Liver (tissue), 9 donors: ENCODE data around the gene LMNB1. TPM values are rescaled to one million over a fixed set of nuclear protein-coding genes. Genes with fewer than 3 reads are reported as not detected.
A peak's percentile ranks its signal among the peaks of the same experiment; 100 is the strongest.
"Not testable (repeated sequence)": the region's sequence is repeated elsewhere in the genome, so short reads cannot be mapped to it uniquely, and the experiment has no call there.

Experiments
- DNase-seq: peaks from one replicate; pipeline ENCODE4 v3.0.0-alpha.2; 2017; ENCODE audit warnings: low spot score
- H3K27ac ChIP-seq, 2 donors: one replicate each; pipeline ENCODE4 v1.7.0; 2013; ENCODE audit warnings: inconsistent platforms in 2 of 2, low read length in 2 of 2, control low read depth in 1 of 2, low read depth in 1 of 2, mild to moderate bottlenecking in 1 of 2
- H3K27me3 ChIP-seq, 4 donors: one replicate each; pipeline versions ENCODE4 v1.6.1 to v1.7.0; 2013; ENCODE audit warnings: low read length in 3 of 4, inconsistent platforms in 1 of 4, mild to moderate bottlenecking in 1 of 4, moderate library complexity in 1 of 4; ENCODE audit not compliant: control insufficient read depth in 4 of 4, insufficient read depth in 4 of 4
- H3K36me3 ChIP-seq, 4 donors: one replicate each; pipeline versions ENCODE4 v1.6.1 to v1.7.0; 2013; ENCODE audit warnings: low read length in 3 of 4, mild to moderate bottlenecking in 3 of 4, low read depth in 1 of 4, moderate library complexity in 1 of 4; ENCODE audit not compliant: control insufficient read depth in 4 of 4, insufficient read depth in 3 of 4
- H3K4me1 ChIP-seq, 4 donors: one replicate each; pipeline versions ENCODE4 v1.6.1 to v1.7.0; 2013; ENCODE audit warnings: low read length in 3 of 4, mild to moderate bottlenecking in 3 of 4, moderate library complexity in 1 of 4; ENCODE audit not compliant: control insufficient read depth in 4 of 4, insufficient read depth in 4 of 4
- H3K4me3 ChIP-seq, 3 donors: one replicate each; pipeline versions ENCODE4 v1.6.1 to v1.7.0; 2013; ENCODE audit warnings: low read length in 3 of 3, control low read depth in 1 of 3, low read depth in 1 of 3, mild to moderate bottlenecking in 1 of 3
- H3K9ac ChIP-seq, 2 donors: one replicate each; pipeline ENCODE4 v1.7.0; 2013; ENCODE audit warnings: low read length in 2 of 2, mild to moderate bottlenecking in 2 of 2, moderate library complexity in 2 of 2, control low read depth in 1 of 2, low read depth in 1 of 2
- H3K9me3 ChIP-seq, 4 donors: one replicate each; pipeline versions ENCODE4 v1.6.1 to v1.7.0; 2013; ENCODE audit warnings: low read length in 3 of 4; ENCODE audit not compliant: control insufficient read depth in 4 of 4
- EGR1 ChIP-seq, 2 donors: IDR thresholded peaks; 2 replicates each; pipeline ENCODE4 v1.6.1; 2016 to 2018; ENCODE audit warnings: antibody characterized with exemption in 2 of 2, low read depth in 2 of 2
- FOXA1 ChIP-seq: IDR thresholded peaks from 2 replicates; pipeline ENCODE4 v1.6.1; 2016; ENCODE audit warnings: antibody characterized with exemption
- GABPA ChIP-seq, 2 donors: IDR thresholded peaks in 1 of 2; conservative IDR thresholded peaks in 1 of 2; 2 replicates each; pipeline ENCODE4 v1.6.1; 2016; ENCODE audit warnings: antibody characterized with exemption in 2 of 2, mild to moderate bottlenecking in 1 of 2, moderate library complexity in 1 of 2
- NR2F2 ChIP-seq: IDR thresholded peaks from 2 replicates; pipeline ENCODE4 v1.6.1; 2016; ENCODE audit warnings: antibody characterized with exemption
- RAD21 ChIP-seq, 2 donors: IDR thresholded peaks; 2 replicates each; pipeline ENCODE4 v1.6.1; 2016; ENCODE audit warnings: antibody characterized with exemption in 2 of 2, mild to moderate bottlenecking in 2 of 2
- TAF1 ChIP-seq: conservative IDR thresholded peaks from 2 replicates; pipeline ENCODE4 v1.6.1; 2016; ENCODE audit warnings: antibody characterized with exemption, mild to moderate bottlenecking
- YY1 ChIP-seq: IDR thresholded peaks from 2 replicates; pipeline ENCODE4 v1.6.1; 2016; ENCODE audit warnings: antibody characterized with exemption, mild to moderate bottlenecking
- WGBS: extraction: QIAGEN DNeasy Blood & Tissue Kit; methylation state at CpG from one replicate; pipeline ENCODE4 v1.1.7; 2013; 5-methylcytosine and 5-hydroxymethylcytosine counted together
- polyA plus RNA-seq, 2 donors: library from polyadenylated mRNA; stranded (reverse) in 1 of 2; unstranded in 1 of 2; fragments of 200-250 nt in 1 of 2; fragments of >200 nt in 1 of 2; fragmentation: Nextera tagmentation in 1 of 2; extraction: Ambion mirVana in 1 of 2; gene quantifications; one replicate each; pipeline versions ENCODE4 v1.2.1 to v1.2.3, GENCODE V29; 2013 to 2015
- total RNA-seq, 2 donors: library from RNA; depleted of rRNA; stranded (reverse); fragments of >200 nt; gene quantifications; one replicate each; pipeline ENCODE4 v1.2.3, GENCODE V29; 2014
- TF ChIP-seq, protein P1 (sequence below): IDR thresholded peaks from 2 replicates; pipeline ENCODE4 v1.6.1; 2016; ENCODE audit warnings: antibody characterized with exemption, mild to moderate bottlenecking
- TF ChIP-seq, protein P2 (sequence below): fragments of 150-350 bp; IDR thresholded peaks from 2 replicates; pipeline ENCODE4 v1.5.1; 2017; ENCODE audit warnings: improper control_type of control experiment, low read depth, low read length; ENCODE audit not compliant: missing input control
- TF ChIP-seq, protein P3 (sequence below): IDR thresholded peaks from 2 replicates; pipeline ENCODE4 v1.6.1; 2016; ENCODE audit warnings: antibody characterized with exemption
- donor health status: healthy.
- donor health status: healthy.
- donor health status: healthy.
- donor health status: healthy.
- donor health status: healthy.

LMNB1 gene
- total and polyA plus RNA-seq, 4 donors: 0.57 to 45.7 (median 5.6) TPM

DNA sequence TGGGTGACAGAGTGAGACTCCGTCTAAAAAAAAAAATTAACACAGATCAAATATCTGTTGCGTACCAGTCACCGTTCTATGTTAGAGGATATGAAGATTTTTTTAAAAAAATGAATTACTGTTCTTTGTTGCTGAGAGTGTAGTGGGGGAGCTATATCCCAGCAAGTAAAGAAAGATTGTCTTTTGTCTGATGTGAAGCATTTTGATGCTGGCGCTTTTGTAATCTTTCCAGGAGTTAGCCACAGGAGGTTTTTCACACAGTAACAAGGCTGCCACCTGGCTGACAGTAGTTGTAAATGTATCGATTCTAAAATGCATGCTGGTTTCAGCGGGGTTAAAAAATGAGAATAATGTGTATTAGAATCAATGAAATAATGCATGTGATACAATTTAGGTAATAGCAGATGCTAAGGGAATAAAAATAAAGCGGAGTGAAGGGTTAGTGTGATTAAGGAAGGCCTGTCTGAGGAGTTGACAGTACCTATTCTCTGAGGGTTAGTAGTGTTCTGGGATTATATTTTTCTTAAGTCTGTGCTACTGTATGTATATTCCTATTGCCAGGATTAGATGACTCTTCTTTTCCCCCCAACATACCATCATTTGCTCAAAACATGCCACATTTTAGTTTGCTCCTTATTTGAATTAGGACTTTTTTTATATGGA is 3.4 kb downstream of the LMNB1 start (continued):
- TF ChIP-seq, protein P1, sequence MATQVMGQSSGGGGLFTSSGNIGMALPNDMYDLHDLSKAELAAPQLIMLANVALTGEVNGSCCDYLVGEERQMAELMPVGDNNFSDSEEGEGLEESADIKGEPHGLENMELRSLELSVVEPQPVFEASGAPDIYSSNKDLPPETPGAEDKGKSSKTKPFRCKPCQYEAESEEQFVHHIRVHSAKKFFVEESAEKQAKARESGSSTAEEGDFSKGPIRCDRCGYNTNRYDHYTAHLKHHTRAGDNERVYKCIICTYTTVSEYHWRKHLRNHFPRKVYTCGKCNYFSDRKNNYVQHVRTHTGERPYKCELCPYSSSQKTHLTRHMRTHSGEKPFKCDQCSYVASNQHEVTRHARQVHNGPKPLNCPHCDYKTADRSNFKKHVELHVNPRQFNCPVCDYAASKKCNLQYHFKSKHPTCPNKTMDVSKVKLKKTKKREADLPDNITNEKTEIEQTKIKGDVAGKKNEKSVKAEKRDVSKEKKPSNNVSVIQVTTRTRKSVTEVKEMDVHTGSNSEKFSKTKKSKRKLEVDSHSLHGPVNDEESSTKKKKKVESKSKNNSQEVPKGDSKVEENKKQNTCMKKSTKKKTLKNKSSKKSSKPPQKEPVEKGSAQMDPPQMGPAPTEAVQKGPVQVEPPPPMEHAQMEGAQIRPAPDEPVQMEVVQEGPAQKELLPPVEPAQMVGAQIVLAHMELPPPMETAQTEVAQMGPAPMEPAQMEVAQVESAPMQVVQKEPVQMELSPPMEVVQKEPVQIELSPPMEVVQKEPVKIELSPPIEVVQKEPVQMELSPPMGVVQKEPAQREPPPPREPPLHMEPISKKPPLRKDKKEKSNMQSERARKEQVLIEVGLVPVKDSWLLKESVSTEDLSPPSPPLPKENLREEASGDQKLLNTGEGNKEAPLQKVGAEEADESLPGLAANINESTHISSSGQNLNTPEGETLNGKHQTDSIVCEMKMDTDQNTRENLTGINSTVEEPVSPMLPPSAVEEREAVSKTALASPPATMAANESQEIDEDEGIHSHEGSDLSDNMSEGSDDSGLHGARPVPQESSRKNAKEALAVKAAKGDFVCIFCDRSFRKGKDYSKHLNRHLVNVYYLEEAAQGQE: no peak
- TF ChIP-seq EGR1 (IDR thresholded peaks at IDR 0.05; ENCODE audit: low read depth in 2 of 2) (no peak), RAD21 (IDR thresholded peaks at IDR 0.05) (peak; percentile 85 to 88)

DNA sequence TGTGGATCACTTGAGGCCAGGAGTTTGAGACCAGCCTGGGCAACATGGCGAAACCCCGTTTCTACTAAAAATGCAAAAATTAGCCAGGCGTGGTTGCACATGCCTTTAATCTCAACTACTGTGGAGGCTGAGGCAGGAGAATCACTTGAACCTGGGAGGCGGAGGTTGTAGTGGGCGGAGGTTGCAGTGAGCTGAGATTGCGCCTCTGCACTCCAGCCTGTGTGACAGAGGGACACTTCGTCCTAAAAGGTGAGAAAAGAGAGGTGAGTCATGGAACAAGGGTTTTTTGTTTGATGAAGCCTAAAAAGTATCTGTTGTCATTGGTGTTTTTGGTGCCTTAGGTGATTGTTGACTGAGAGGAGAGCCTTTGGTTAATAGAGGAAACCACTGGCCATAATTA is 11.5 kb downstream of the LMNB1 start:
- not testable (repeated sequence) for H3K27ac ChIP-seq, H3K9me3 ChIP-seq, DNase-seq, H3K4me1 ChIP-seq, H3K27me3 ChIP-seq, H3K4me3 ChIP-seq, H3K9ac ChIP-seq, H3K36me3 ChIP-seq
- WGBS: 96% methylated on average over 7 of the region's 7 CpGs

DNA sequence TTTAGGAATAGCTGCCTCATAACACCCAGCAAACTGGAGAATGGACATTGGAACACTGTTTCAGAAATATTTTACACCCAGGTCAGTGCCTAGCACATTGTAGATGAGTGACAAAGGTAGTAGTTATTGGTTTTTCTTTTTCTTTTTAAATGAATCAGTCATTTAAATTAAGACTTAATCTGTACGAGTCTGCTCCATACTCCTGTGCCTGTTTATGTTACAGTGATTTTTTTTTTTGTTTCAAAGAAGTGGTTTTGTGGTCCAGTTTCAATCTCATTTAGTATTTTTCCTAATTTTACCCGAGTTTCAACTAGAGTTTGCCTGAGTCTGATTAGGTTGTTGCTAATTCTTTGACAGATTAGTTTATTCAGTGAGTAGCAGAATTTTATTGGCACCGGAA is 16.2 kb downstream of the LMNB1 start:
- no peaks in the 10 kb centered on the region for H3K4me1 ChIP-seq
- no peak for TF ChIP-seq NR2F2
- TF ChIP-seq, protein P2, sequence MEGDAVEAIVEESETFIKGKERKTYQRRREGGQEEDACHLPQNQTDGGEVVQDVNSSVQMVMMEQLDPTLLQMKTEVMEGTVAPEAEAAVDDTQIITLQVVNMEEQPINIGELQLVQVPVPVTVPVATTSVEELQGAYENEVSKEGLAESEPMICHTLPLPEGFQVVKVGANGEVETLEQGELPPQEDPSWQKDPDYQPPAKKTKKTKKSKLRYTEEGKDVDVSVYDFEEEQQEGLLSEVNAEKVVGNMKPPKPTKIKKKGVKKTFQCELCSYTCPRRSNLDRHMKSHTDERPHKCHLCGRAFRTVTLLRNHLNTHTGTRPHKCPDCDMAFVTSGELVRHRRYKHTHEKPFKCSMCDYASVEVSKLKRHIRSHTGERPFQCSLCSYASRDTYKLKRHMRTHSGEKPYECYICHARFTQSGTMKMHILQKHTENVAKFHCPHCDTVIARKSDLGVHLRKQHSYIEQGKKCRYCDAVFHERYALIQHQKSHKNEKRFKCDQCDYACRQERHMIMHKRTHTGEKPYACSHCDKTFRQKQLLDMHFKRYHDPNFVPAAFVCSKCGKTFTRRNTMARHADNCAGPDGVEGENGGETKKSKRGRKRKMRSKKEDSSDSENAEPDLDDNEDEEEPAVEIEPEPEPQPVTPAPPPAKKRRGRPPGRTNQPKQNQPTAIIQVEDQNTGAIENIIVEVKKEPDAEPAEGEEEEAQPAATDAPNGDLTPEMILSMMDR: no peak
- TF ChIP-seq TAF1: no peak
- TF ChIP-seq YY1: no peak
- TF ChIP-seq, protein P3, sequence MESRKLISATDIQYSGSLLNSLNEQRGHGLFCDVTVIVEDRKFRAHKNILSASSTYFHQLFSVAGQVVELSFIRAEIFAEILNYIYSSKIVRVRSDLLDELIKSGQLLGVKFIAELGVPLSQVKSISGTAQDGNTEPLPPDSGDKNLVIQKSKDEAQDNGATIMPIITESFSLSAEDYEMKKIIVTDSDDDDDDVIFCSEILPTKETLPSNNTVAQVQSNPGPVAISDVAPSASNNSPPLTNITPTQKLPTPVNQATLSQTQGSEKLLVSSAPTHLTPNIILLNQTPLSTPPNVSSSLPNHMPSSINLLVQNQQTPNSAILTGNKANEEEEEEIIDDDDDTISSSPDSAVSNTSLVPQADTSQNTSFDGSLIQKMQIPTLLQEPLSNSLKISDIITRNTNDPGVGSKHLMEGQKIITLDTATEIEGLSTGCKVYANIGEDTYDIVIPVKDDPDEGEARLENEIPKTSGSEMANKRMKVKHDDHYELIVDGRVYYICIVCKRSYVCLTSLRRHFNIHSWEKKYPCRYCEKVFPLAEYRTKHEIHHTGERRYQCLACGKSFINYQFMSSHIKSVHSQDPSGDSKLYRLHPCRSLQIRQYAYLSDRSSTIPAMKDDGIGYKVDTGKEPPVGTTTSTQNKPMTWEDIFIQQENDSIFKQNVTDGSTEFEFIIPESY: no peak
- no peak for TF ChIP-seq FOXA1
- TF ChIP-seq GABPA (IDR thresholded peaks at IDR 0.05 in 1 of 2, conservative IDR thresholded peaks at IDR 0.05 in 1 of 2): no peak
- no peak overlapping the region for H3K27ac ChIP-seq
- H3K9ac ChIP-seq: no peak overlapping the region
- no peak for DNase-seq
- no peak overlapping the region for H3K4me3 ChIP-seq
- no peaks in the 10 kb centered on the region for H3K9me3 ChIP-seq
- WGBS: 88% methylated on average over 3 of the region's 3 CpGs
- H3K36me3 ChIP-seq: no peaks in the 10 kb centered on the region
- no peaks in the 10 kb centered on the region for H3K27me3 ChIP-seq

DNA sequence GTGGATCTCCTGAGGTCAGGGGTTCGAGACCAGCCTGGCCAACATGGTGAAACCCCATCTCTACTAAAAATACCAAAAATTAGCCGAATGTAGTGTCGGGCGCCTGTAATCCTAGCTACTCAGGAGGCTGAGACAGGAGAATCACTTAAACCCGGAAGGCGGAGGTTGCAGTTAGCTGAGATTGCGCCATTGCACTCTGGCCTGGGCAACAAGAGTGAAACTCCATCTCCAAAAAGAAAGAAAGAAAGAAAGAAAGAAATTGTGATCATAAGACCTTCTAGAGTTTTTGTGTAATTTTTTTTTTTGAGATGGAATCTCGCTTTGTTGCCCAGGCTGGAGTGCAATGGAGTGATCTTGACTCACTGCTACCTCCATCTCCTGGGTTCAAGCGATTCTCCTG is 16.7 kb downstream of the LMNB1 start:
- not testable (repeated sequence) for H3K4me1 ChIP-seq, H3K4me3 ChIP-seq, H3K9me3 ChIP-seq, H3K27me3 ChIP-seq, H3K27ac ChIP-seq, DNase-seq, H3K9ac ChIP-seq, H3K36me3 ChIP-seq
- 95% methylated on average over 9 of the region's 9 CpGs for WGBS
